GM10266 (cell line): ENCODE data around the gene PLCXD3.
"Not testable (repeated sequence)": the region's sequence is repeated elsewhere in the genome, so short reads cannot be mapped to it uniquely, and the experiment has no call there.

Experiments
- DNase-seq: peaks from one replicate; pipeline ENCODE4 v3.0.0; 2012; ENCODE audit errors: extremely low spot score
- CTCF ChIP-seq: IDR thresholded peaks from 2 replicates; pipeline ENCODE4 v1.5.1; 2012; ENCODE audit warnings: mild to moderate bottlenecking, low read depth; ENCODE audit not compliant: control insufficient read depth, insufficient read depth; ENCODE audit errors: missing control alignments

The PLCXD3 gene

GRCh38 chr5:41511241-41511640 is 840 bp upstream of the PLCXD3 start:
- no peak for DNase-seq
- TF ChIP-seq CTCF = no peak

GRCh38 chr5:41509399-41510175 is 814 bp downstream of the PLCXD3 start:
- TF ChIP-seq CTCF = no peak
- no peak for DNase-seq

DNA sequence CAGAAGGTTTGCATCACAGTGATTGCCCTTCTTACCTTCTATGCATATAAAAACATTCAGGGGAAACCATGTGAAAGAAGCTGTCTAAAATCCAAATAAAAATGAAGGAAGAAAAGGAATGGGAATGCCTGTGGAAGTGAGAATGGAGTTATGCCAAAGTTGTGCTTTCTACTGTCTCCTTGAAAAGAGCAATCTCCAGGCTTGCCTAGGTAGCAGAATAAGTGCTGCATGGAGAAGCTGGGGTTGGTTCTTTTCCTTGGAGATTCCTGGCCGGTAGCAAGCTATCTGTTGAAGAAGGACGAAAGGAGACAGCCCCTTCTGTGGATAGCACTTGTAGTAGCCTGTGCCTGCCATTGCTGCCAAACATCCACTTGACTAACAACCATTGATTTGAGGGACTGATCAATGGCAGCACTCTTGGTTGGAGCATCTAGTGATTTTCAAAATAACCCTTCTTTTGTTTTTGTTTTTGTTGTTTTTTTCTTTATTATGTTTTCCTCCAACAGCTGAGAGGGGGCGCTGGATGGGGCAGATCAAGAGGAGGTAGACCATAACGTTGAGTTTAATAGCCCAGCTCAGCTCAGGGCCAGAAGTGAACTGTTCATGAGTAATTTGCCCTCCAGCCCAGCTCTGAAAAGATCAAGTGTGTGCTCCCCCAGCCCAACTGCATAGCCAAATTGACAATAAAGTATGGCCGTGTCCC is 1.6 kb downstream of the PLCXD3 start:
- DNase-seq = no peak
- TF ChIP-seq CTCF = no peak

DNA sequence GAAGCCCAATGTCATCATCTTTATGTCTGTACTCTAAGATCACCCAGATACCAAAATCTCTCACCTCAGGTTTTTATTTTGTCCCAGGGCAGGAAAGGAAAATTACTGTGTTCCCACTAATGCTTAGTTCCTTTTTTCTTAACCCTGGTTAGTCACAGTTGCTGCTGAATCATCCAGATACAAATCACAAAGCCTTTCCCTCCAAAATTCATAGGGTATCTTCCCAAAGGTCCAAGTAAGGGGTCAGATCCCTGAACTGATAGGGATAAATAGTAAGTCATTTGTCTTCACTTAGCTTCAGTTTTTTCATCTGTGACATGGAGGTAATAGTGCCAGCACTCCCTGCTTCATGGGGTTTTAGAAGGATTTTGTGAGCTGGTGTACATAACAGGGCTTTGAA is 2.2 kb downstream of the PLCXD3 start:
- TF ChIP-seq CTCF = no peak
- no peak for DNase-seq

- DNase-seq = no peak
- TF ChIP-seq CTCF = no peak
Observed at GRCh38 chr5:41507501-41507900, 2.9 kb downstream of the PLCXD3 start.

GRCh38 chr5:41503860-41504259 is 6.5 kb downstream of the PLCXD3 start:
- no peak for DNase-seq
- no peak for TF ChIP-seq CTCF

- TF ChIP-seq CTCF = no peak
- DNase-seq = no peak
Observed at GRCh38 chr5:41503310-41503709, 7.1 kb downstream of the PLCXD3 start.

- not testable (repeated sequence) for DNase-seq
Observed at GRCh38 chr5:41493490-41494126, 16.8 kb downstream of the PLCXD3 start.
